T-cell (primary cell): ENCODE data around the gene HPS1. TPM values are rescaled to one million over a fixed set of nuclear protein-coding genes. Genes with fewer than 3 reads are reported as not detected.

ENCODE experiments used
- ATAC-seq, 4 experiments: fragments of 200-7000 bp in 3 of 4; fragments of 150-1000 bp in 1 of 4; cut with Tn5 transposase; replicated peaks in 1 of 4; 1 replicate in 3 of 4; 2 replicates in 1 of 4; pipeline ENCODE4 v1.10.0; 2021; ENCODE audit warnings: moderate library complexity in 3 of 4, mild to moderate bottlenecking in 2 of 4, moderate number of reproducible peaks in 1 of 4
- CTCF ChIA-PET, 2 donors: fragments of 300-600 bp; sonication (Branson Sonifier 250); formaldehyde crosslinking; loops; one replicate each; lab custom pipeline; 2022; ENCODE audit warnings: antibody characterized with exemption in 2 of 2; lab: Charles Lee
- POLR2A ChIA-PET, 2 donors: fragments of 300-600 bp; sonication (Branson Sonifier 250); formaldehyde crosslinking; loops; one replicate each; lab custom pipeline; 2022; ENCODE audit warnings: antibody characterized with exemption in 2 of 2; lab: Charles Lee
- DNase-seq, 35 experiments: peaks; one replicate each; pipeline versions ENCODE4 v3.0.0 to v3.0.0-alpha.2; 2013 to 2023
- H3K27ac ChIP-seq: one replicate; pipeline ENCODE4 v1.5.1; 2013; ENCODE audit warnings: low read length
- H3K27me3 ChIP-seq, 2 experiments: replicated peaks in 1 of 2; 1 replicate in 1 of 2; 2 replicates in 1 of 2; pipeline versions ENCODE4 v1.6.1 to v1.7.0; 2013; ENCODE audit warnings: low read length in 1 of 2, mixed read lengths in 1 of 2; ENCODE audit not compliant: control insufficient read depth in 2 of 2, insufficient read depth in 2 of 2; ENCODE audit errors: extremely low read depth in 1 of 2
- H3K36me3 ChIP-seq, 2 donors: 1 replicate in 1 of 2; 2 replicates in 1 of 2; pipeline versions ENCODE4 v1.6.1 to v1.7.0; 2013; ENCODE audit warnings: low read length in 1 of 2; ENCODE audit not compliant: control insufficient read depth in 2 of 2, insufficient read depth in 1 of 2; ENCODE audit errors: extremely low read depth in 1 of 2
- H3K4me1 ChIP-seq, 2 experiments: 1 replicate in 1 of 2; 2 replicates in 1 of 2; pipeline versions ENCODE4 v1.6.1 to v1.7.0; 2013; ENCODE audit warnings: low read length in 2 of 2, mixed read lengths in 1 of 2; ENCODE audit not compliant: insufficient read depth in 2 of 2, control insufficient read depth in 1 of 2; ENCODE audit errors: extremely low read depth in 1 of 2
- H3K4me3 ChIP-seq, 2 donors: 1 replicate in 1 of 2; 2 replicates in 1 of 2; pipeline versions ENCODE4 v1.5.1 to v1.7.0; 2013; ENCODE audit warnings: mild to moderate bottlenecking in 2 of 2, low read length in 1 of 2, moderate library complexity in 1 of 2; ENCODE audit not compliant: control insufficient read depth in 1 of 2; ENCODE audit errors: extremely low read depth in 1 of 2
- H3K9me3 ChIP-seq: 2 replicates; pipeline ENCODE4 v1.7.0; 2013
- H3K27ac Mint-ChIP-seq, 2 donors: one replicate each; pipeline ENCODE4 v1.8.0; 2020 to 2021; ENCODE audit warnings: mild to moderate bottlenecking in 2 of 2, mixed read lengths in 2 of 2
- H3K27me3 Mint-ChIP-seq, 2 donors: one replicate each; pipeline ENCODE4 v1.8.0; 2021 to 2022; ENCODE audit warnings: mixed read lengths in 2 of 2
- H3K36me3 Mint-ChIP-seq: one replicate; pipeline ENCODE4 v1.8.0; 2021; ENCODE audit warnings: mixed read lengths
- H3K4me1 Mint-ChIP-seq, 3 donors: one replicate each; pipeline ENCODE4 v1.8.0; 2020 to 2022; ENCODE audit warnings: mixed read lengths in 3 of 3, mild to moderate bottlenecking in 1 of 3
- H3K4me3 Mint-ChIP-seq, 3 donors: one replicate each; pipeline ENCODE4 v1.8.0; 2020 to 2022; ENCODE audit warnings: mild to moderate bottlenecking in 3 of 3, mixed read lengths in 3 of 3, moderate library complexity in 3 of 3
- H3K9me3 Mint-ChIP-seq, 3 donors: one replicate each; pipeline ENCODE4 v1.8.0; 2020 to 2022; ENCODE audit warnings: mixed read lengths in 3 of 3
- whole genome bisulfite sequencing: methylation state at CpG from one replicate; pipeline ENCODE4 v1.1.5; 2013; ENCODE audit warnings: missing lambda C conversion rate; ENCODE audit not compliant: insufficient coverage; 5-methylcytosine and 5-hydroxymethylcytosine counted together
- total RNA-seq, 35 experiments: library from RNA in 6 of 35; stranded (reverse) in 6 of 35; fragments of 120-200 nt in 1 of 35; gene quantifications; one replicate each; pipeline versions ENCODE4 v1.2.1 to v1.2.4 and lab custom pipeline; 2013 to 2026

Gene HPS1
- total RNA-seq, 5 donors from 2014 or later (not counting 1 experiment from before 2014, with no cell fraction given) = 74.7 to 99.3 (median 92.7) TPM

DNA sequence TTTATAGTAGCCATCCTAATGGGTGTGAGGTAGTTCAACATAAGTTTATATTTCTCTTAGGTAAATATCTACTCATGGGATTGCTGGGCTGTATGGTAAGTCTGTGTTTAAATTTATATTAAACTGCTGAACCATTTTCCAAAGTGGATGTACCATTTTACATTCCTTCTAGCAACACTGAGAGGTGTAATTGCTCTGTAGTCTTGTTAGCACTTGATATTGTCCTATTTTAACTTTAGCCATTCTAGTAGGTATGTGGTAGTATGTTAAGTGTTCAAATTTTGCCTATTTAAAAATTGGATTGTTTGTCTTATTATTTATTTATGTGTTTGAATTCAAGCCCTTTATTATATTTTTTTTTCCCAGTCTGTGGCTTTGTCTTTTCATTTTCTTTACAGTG lies 2.6 kb upstream of the HPS1 start:
- CTCF ChIA-PET = no interaction called here
- Histone ChIP-seq H3K9me3 (no peaks in the 10 kb centered on the region), H3K27ac (no peak overlapping the region), H3K4me1 (peaks cover 4 to 21% of the 10 kb centered on the region in 2 experiments), H3K4me3 (no peak overlapping the region), H3K36me3 (peaks cover under 1 to 6% of the 10 kb centered on the region in 2 donors), H3K27me3 (peaks cover 0 to 1% of the 10 kb centered on the region in 2 experiments)
- H3K4me3 Mint-ChIP-seq = no peak overlapping the region
- peaks cover 20 to 29% (median 25%) of the 10 kb centered on the region in 3 donors for H3K4me1 Mint-ChIP-seq
- DNase-seq = no peak
- H3K27me3 Mint-ChIP-seq = peaks cover 4 to 11% of the 10 kb centered on the region in 2 donors
- H3K27ac Mint-ChIP-seq = peak overlapping the region in 1 of 2 donors; percentile 62
- POLR2A ChIA-PET = no interaction called here
- no peak for ATAC-seq
- H3K36me3 Mint-ChIP-seq = peaks cover 7% of the 10 kb centered on the region
- no peaks in the 10 kb centered on the region for H3K9me3 Mint-ChIP-seq

DNA sequence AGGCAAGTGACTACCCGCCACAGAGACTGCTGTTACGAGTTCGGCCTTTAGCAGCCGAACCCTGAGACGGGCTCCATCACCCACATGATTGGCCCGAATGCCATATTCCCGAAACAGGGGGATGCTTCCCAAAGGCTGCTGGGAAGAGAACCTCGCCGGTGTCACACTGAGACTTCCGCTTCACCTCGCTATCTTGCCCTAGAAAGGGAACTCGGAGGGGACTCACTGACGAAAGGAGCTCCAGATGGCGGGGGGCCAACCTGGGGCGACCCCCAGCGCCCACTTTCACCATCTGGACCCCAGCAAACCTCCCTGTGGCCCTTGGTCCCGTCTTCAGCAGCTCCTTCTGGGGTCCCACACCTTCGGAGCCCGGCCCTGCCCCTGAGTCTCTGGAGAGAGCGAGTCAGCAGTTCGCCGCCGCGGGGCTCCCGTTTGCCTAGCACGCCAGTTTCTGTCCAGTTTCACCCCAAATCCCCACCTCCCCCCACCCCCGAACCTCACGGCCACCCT lies 529 bp downstream of the HPS1 start:
- H3K27ac Mint-ChIP-seq = peak overlapping the region; percentile 90 to 91
- ATAC-seq (peak; percentile 41 to 54 (median 52)), DNase-seq (peak in 21 of 35 experiments; percentile 6 to 48 (median 20))
- Histone ChIP-seq H3K27me3 (no peaks in the 10 kb centered on the region), H3K27ac (peak overlapping the region; percentile 78), H3K36me3 (peaks cover 2 to 23% of the 10 kb centered on the region in 2 donors), H3K9me3 (no peaks in the 10 kb centered on the region), H3K4me3 (peak overlapping the region; percentile 86 to 91), H3K4me1 (peaks cover 4 to 38% of the 10 kb centered on the region in 2 experiments)
- 3% methylated on average over 18 of the region's 28 CpGs for WGBS
- no peaks in the 10 kb centered on the region for H3K9me3 Mint-ChIP-seq
- CTCF ChIA-PET = interaction anchor here in 1 of 2 donors (1.5 kb wide), 1 partner anchor 21 kb away, joined by 6 read pairs; no protein-coding TSS in a partner anchor
- H3K4me3 Mint-ChIP-seq = peak overlapping the region; percentile 89 to 93 (median 90)
- peaks cover 45 to 54% (median 52%) of the 10 kb centered on the region in 3 donors for H3K4me1 Mint-ChIP-seq
- POLR2A ChIA-PET = no interaction called here
- peaks cover 26% of the 10 kb centered on the region for H3K36me3 Mint-ChIP-seq
- H3K27me3 Mint-ChIP-seq = peaks cover 0 to 4% of the 10 kb centered on the region in 2 donors

GRCh38 chr10:98445200-98445812 lies 1.4 kb downstream of the HPS1 start:
- peaks cover 31% of the 10 kb centered on the region for H3K36me3 Mint-ChIP-seq
- no peak for ATAC-seq
- 96% methylated on average over 7 of the region's 10 CpGs for WGBS
- H3K36me3 ChIP-seq = peaks cover 2 to 23% of the 10 kb centered on the region in 2 donors
- peak overlapping the region; percentile 78 for H3K27ac ChIP-seq
- peak overlapping the region; percentile 89 to 93 (median 90) for H3K4me3 Mint-ChIP-seq
- DNase-seq = no peak
- H3K4me3 ChIP-seq = peak overlapping the region; percentile 86 to 91
- H3K4me1 Mint-ChIP-seq = peaks cover 50 to 58% (median 56%) of the 10 kb centered on the region in 3 donors
- no peaks in the 10 kb centered on the region for H3K9me3 ChIP-seq
- H3K27me3 ChIP-seq = no peaks in the 10 kb centered on the region
- CTCF ChIA-PET = interaction anchor here in 1 of 2 donors (1.5 kb wide), 1 partner anchor 22 kb away, joined by 6 read pairs; no protein-coding TSS in a partner anchor
- no peaks in the 10 kb centered on the region for H3K9me3 Mint-ChIP-seq
- H3K27me3 Mint-ChIP-seq = peaks cover 0 to 3% of the 10 kb centered on the region in 2 donors
- H3K4me1 ChIP-seq = peaks cover 4 to 38% of the 10 kb centered on the region in 2 experiments
- peak overlapping the region; percentile 90 to 91 for H3K27ac Mint-ChIP-seq
- POLR2A ChIA-PET = no interaction called here

DNA sequence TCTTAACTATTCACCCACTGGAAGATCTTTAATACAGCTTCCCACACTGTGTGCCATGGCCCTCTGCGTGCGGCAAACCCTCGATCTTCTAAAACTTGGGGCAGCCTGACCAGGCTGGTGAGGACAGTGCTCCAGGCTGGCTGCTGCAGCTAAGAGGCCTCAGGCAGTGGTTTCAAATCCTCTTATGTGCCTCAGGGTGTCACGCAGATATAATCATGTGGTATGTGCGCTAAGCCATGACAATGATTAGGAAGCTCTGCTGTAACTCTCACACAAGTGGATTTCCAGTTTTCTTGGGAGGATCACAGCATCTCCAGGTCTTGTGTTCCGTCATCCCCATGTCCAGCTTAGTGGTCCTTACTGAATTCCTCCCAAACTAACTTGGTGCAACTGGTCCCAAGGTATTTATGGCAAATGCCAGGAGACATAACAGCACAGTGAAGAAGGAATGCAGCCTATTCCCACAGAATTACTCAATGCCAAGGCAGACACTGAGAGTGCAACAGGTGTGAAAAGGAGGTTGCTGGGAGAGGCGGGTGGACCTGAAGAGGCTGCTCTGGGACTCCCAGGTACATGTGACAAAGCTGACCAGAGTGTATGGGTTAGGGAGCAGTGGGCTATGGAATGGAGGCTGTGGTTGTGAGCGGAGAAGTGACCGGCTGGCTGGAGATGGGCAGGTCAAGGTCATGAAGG lies 2.3 kb downstream of the HPS1 start:
- peaks cover 52 to 61% (median 58%) of the 10 kb centered on the region in 3 donors for H3K4me1 Mint-ChIP-seq
- Histone ChIP-seq H3K27me3 (no peaks in the 10 kb centered on the region), H3K4me3 (no peak overlapping the region), H3K4me1 (peaks cover 4 to 38% of the 10 kb centered on the region in 2 experiments), H3K36me3 (peaks cover 2 to 28% of the 10 kb centered on the region in 2 donors), H3K27ac (no peak overlapping the region), H3K9me3 (no peaks in the 10 kb centered on the region)
- H3K27me3 Mint-ChIP-seq = peaks cover 0 to under 1% of the 10 kb centered on the region in 2 donors
- H3K9me3 Mint-ChIP-seq = no peaks in the 10 kb centered on the region
- H3K4me3 Mint-ChIP-seq = peak overlapping the region; percentile 89 to 93 (median 90)
- DNase-seq (no peak), ATAC-seq (no peak)
- peak overlapping the region; percentile 34 to 76 for H3K27ac Mint-ChIP-seq
- ChIA-PET POLR2A (no interaction called here), CTCF (interaction anchor here in 1 of 2 donors (0.6 kb wide), 2 partner anchors 802 to 1277 kb away, joined by 3 read pairs; no protein-coding TSS in a partner anchor)
- WGBS = 84% methylated on average over 8 of the region's 9 CpGs
- H3K36me3 Mint-ChIP-seq = peaks cover 38% of the 10 kb centered on the region

- peaks cover 35 to 42% (median 39%) of the 10 kb centered on the region in 3 donors for H3K4me1 Mint-ChIP-seq
- WGBS = 95% methylated on average over 3 of the region's 4 CpGs
- Histone ChIP-seq H3K4me1 (peaks cover 0 to 13% of the 10 kb centered on the region in 2 experiments), H3K4me3 (no peak overlapping the region), H3K36me3 (peaks cover 10 to 56% of the 10 kb centered on the region in 2 donors), H3K9me3 (no peaks in the 10 kb centered on the region), H3K27me3 (no peaks in the 10 kb centered on the region), H3K27ac (no peak overlapping the region)
- H3K36me3 Mint-ChIP-seq = peaks cover 75% of the 10 kb centered on the region
- no peak overlapping the region for H3K27ac Mint-ChIP-seq
- ChIA-PET POLR2A (no interaction called here), CTCF (no interaction called here)
- H3K4me3 Mint-ChIP-seq = no peak overlapping the region
- ATAC-seq (no peak), DNase-seq (no peak)
- no peaks in the 10 kb centered on the region for H3K27me3 Mint-ChIP-seq
- no peaks in the 10 kb centered on the region for H3K9me3 Mint-ChIP-seq
These were observed 8.0 kb downstream of the HPS1 start for GRCh38 chr10:98438715-98439114.

DNA sequence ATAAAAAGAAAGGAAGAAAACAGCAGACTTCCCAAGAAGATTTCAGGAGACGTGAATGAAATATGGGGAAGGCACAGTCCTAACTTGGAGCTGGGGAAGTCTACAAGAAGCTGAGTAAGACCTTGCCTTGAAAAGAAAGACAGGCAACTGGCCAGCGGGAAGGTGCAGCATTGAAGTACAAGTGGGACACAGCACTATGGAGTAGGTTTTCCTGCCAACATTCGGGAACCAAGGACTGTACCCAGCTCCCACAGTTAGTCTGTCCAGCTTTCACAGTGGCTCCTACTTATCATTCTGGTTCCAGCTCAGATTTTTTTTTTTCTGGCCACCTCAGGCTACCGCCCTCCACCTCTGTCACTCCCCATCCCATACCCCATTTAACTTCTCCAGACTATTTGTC lies 10.0 kb downstream of the HPS1 start:
- no peak for ATAC-seq
- Mint-ChIP-seq H3K27ac (no peak overlapping the region), H3K36me3 (peaks cover 78% of the 10 kb centered on the region), H3K27me3 (no peaks in the 10 kb centered on the region), H3K4me3 (no peak overlapping the region), H3K9me3 (peaks cover 0 to 5% (median 2%) of the 10 kb centered on the region in 3 donors), H3K4me1 (peaks cover 18 to 24% (median 22%) of the 10 kb centered on the region in 3 donors)
- DNase-seq = no peak
- WGBS = 98% methylated on average over 4 of the region's 4 CpGs
- H3K27ac ChIP-seq = no peak overlapping the region
- ChIA-PET CTCF (interaction anchor here in 1 of 2 donors (1.3 kb wide), 1 partner anchor 11 kb away, joined by 9 read pairs; no protein-coding TSS in a partner anchor), POLR2A (no interaction called here)
- H3K36me3 ChIP-seq = peaks cover 10 to 63% of the 10 kb centered on the region in 2 donors
- no peaks in the 10 kb centered on the region for H3K4me1 ChIP-seq
- no peaks in the 10 kb centered on the region for H3K27me3 ChIP-seq
- H3K4me3 ChIP-seq = no peak overlapping the region
- H3K9me3 ChIP-seq = no peaks in the 10 kb centered on the region
